ENCODE data around the gene MCC. TPM values are rescaled to one million over a fixed set of nuclear protein-coding genes. Genes with fewer than 3 reads are reported as not detected.
A peak's percentile ranks its signal among the peaks of the same experiment; 100 is the strongest.
"Not testable (repeated sequence)": the region's sequence is repeated elsewhere in the genome, so short reads cannot be mapped to it uniquely, and the experiment has no call there.

Gene MCC
- total RNA-seq, 2 experiments from 2014 or later, result 4.0 to 4.1 TPM

- H3K36me3 Mint-ChIP-seq, result peaks cover 2% of the 10 kb centered on the region
- H3K4me3 Mint-ChIP-seq, result no peak overlapping the region
- CTCF ChIA-PET, result no interaction called here
Measured at GRCh38 chr5:113085880-113086409, 402.3 kb downstream of the MCC start.

DNA sequence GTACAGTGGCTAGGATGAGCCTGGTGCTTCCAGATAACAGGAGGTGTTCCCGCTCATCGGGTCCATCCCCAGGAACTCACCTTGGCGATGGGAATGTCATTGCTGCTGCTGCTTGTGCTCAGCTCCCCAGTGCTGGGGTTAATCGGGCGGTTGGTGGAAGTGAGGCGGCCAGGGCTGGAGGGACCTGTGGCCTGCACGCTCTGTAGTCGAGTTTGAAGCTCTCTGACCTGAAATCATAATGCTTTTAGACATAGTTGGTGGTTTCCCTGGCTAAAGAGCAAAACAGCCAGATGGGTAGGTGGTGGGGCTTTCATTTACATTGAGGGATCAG, 403.2 kb downstream of the MCC start:
- H3K4me1 Mint-ChIP-seq (ENCODE audit: low read depth), result no peaks in the 10 kb centered on the region
- no peaks in the 10 kb centered on the region for H3K9me3 Mint-ChIP-seq
- ChIA-PET POLR2A (no interaction called here), CTCF (no interaction called here)
- intact Hi-C loops (cut with micrococcal nuclease), result no loop called here
- no peak for DNase-seq
- H3K27ac Mint-ChIP-seq, result no peak overlapping the region
- H3K4me3 Mint-ChIP-seq, result no peak overlapping the region
- no peaks in the 10 kb centered on the region for H3K27me3 Mint-ChIP-seq
- peaks cover 2% of the 10 kb centered on the region for H3K36me3 Mint-ChIP-seq

More at GRCh38 chr5:113085880-113086409, 402.3 kb downstream of the MCC start:
- Mint-ChIP-seq H3K27me3 (no peaks in the 10 kb centered on the region), H3K4me1 (ENCODE audit: low read depth) (no peaks in the 10 kb centered on the region), H3K27ac (no peak overlapping the region), H3K9me3 (no peaks in the 10 kb centered on the region)
- intact Hi-C loops (cut with micrococcal nuclease), result no loop called here
- POLR2A ChIA-PET, result no interaction called here
- DNase-seq, result no peak

DNA sequence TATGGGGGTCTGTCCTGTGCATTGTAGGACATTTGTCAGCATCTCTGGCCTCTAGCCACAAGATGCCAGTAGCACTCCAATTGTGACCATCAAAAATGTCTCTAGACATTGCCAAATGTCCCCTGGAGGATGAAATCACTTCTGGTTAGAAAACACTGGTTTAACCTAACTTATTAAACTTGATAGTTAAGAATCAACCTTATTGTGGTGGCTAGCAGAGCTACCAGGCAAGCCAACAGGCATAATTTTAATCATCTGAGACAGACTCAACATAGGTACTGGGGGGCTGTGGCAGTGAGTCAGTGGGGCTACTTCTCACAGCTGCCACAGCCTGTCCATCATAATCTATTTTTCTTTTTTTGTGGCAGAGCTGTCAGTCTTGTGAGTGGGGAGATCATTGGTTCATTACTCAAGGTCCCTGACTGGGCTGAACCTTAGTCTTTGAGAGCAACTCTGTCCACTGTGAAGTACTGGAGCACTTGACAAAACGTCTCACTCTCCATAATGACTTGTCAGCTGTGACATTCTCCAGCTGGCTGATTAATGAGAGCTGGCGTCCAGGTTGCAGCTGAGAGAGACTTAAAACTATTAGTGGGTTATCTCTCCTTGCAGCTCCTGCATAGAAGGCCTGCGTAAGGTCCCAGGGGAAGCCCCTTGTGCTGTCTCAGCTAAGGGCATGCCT, 403.7 kb downstream of the MCC start:
- intact Hi-C loops (cut with micrococcal nuclease), result no loop called here
- no peak for DNase-seq
- H3K4me1 Mint-ChIP-seq (ENCODE audit: low read depth), result no peaks in the 10 kb centered on the region
- H3K4me3 Mint-ChIP-seq, result no peak overlapping the region
- H3K9me3 Mint-ChIP-seq, result no peaks in the 10 kb centered on the region
- H3K36me3 Mint-ChIP-seq, result peaks cover 5% of the 10 kb centered on the region
- CTCF ChIA-PET, result no interaction called here
- H3K27me3 Mint-ChIP-seq, result no peaks in the 10 kb centered on the region
- no peak overlapping the region for H3K27ac Mint-ChIP-seq
- POLR2A ChIA-PET, result interaction anchor here (0.6 kb wide), 1 partner anchor 51 kb away, joined by 3 read pairs; no protein-coding TSS in a partner anchor

GRCh38 chr5:113083481-113083880, 404.8 kb downstream of the MCC start:
- no peak overlapping the region for H3K27ac Mint-ChIP-seq
- CTCF ChIA-PET, result no interaction called here
- intact Hi-C loops (cut with micrococcal nuclease), result no loop called here
- POLR2A ChIA-PET, result no interaction called here
- no peak overlapping the region for H3K4me3 Mint-ChIP-seq
- peaks cover 3% of the 10 kb centered on the region for H3K9me3 Mint-ChIP-seq
- DNase-seq, result no peak
- H3K4me1 Mint-ChIP-seq (ENCODE audit: low read depth), result no peaks in the 10 kb centered on the region
- H3K36me3 Mint-ChIP-seq, result peaks cover 14% of the 10 kb centered on the region
- no peaks in the 10 kb centered on the region for H3K27me3 Mint-ChIP-seq

DNA sequence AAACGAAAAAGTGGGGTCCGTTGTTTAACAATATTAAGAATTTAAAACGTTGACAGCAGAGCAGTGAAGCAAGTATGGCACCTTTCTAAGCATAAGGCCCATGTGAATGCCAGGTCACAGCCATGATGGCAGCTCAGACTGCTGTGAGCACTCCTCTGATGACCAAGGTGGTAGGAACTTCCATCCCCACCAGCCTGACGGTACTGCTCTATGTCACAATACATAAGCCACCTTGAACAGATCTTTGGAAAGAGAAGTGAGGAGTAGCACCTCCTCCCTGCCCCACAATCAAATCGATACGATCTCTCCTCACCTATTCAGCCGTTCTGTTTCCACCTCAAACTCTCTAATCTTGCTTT, 405.7 kb downstream of the MCC start:
- H3K9me3 Mint-ChIP-seq, result peaks cover 3% of the 10 kb centered on the region
- no peak for DNase-seq
- H3K4me3 Mint-ChIP-seq, result no peak overlapping the region
- H3K27me3 Mint-ChIP-seq, result no peaks in the 10 kb centered on the region
- ChIA-PET CTCF (no interaction called here), POLR2A (no interaction called here)
- intact Hi-C loops (cut with micrococcal nuclease), result no loop called here
- H3K36me3 Mint-ChIP-seq, result peaks cover 16% of the 10 kb centered on the region
- no peaks in the 10 kb centered on the region for H3K4me1 Mint-ChIP-seq (ENCODE audit: low read depth)
- no peak overlapping the region for H3K27ac Mint-ChIP-seq

- peaks cover 9% of the 10 kb centered on the region for H3K9me3 Mint-ChIP-seq
- no peak overlapping the region for H3K27ac Mint-ChIP-seq
- no peaks in the 10 kb centered on the region for H3K4me1 Mint-ChIP-seq (ENCODE audit: low read depth)
- DNase-seq, result no peak
- no peaks in the 10 kb centered on the region for H3K27me3 Mint-ChIP-seq
- POLR2A ChIA-PET, result no interaction called here
- intact Hi-C loops (cut with micrococcal nuclease), result no loop called here
- CTCF ChIA-PET, result no interaction called here
- no peak overlapping the region for H3K4me3 Mint-ChIP-seq
- H3K36me3 Mint-ChIP-seq, result peaks cover 21% of the 10 kb centered on the region
Measured at GRCh38 chr5:113081881-113082546, 406.2 kb downstream of the MCC start.

- Mint-ChIP-seq H3K4me3 (no peak overlapping the region), H3K9me3 (peaks cover 9% of the 10 kb centered on the region), H3K27ac (no peak overlapping the region), H3K4me1 (ENCODE audit: low read depth) (no peaks in the 10 kb centered on the region), H3K36me3 (peaks cover 21% of the 10 kb centered on the region), H3K27me3 (no peaks in the 10 kb centered on the region)
- POLR2A ChIA-PET, result no interaction called here
- CTCF ChIA-PET, result no interaction called here
- intact Hi-C loops (cut with micrococcal nuclease), result no loop called here
- no peak for DNase-seq
Measured at GRCh38 chr5:113081091-113081839, 407.0 kb downstream of the MCC start.

GRCh38 chr5:113076649-113077048, 411.6 kb downstream of the MCC start:
- peaks cover 11% of the 10 kb centered on the region for H3K9me3 Mint-ChIP-seq

DNA sequence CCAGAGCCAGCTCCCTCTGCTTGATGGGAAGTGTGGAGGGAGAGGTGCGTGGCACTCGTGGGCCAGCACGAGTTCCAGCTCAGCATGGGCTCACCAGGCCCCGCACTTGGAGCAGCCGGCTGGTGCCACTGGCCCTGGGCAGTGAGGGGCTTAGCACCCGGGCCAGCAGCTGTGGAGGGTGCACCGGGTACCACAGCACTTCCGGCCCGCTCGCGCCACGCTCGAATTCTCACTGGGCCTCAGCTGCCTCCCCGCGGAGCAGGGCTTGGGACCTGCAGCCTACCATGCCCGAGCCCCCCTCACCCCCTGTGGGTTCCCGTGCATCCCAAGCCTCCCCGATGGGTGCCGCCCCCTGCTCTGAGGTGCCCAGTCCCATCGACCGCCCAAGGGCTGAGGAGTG, 413.2 kb downstream of the MCC start:
- Mint-ChIP-seq H3K4me3 (no peak overlapping the region), H3K36me3 (peaks cover 22% of the 10 kb centered on the region), H3K27ac (no peak overlapping the region), H3K9me3 (peaks cover 11% of the 10 kb centered on the region), H3K4me1 (ENCODE audit: low read depth) (peaks cover 11% of the 10 kb centered on the region), H3K27me3 (no peaks in the 10 kb centered on the region)
- ChIA-PET CTCF (no interaction called here), POLR2A (no interaction called here)
- intact Hi-C loops (cut with micrococcal nuclease), result no loop called here
- no peak for DNase-seq

More at GRCh38 chr5:113076649-113077048, 411.6 kb downstream of the MCC start:
- H3K27me3 Mint-ChIP-seq; CTCF ChIA-PET; H3K27ac Mint-ChIP-seq; H3K4me3 Mint-ChIP-seq; DNase-seq; POLR2A ChIA-PET; intact Hi-C loops (cut with micrococcal nuclease): not testable (repeated sequence)
- Mint-ChIP-seq H3K4me1 (ENCODE audit: low read depth) (peaks cover 11% of the 10 kb centered on the region), H3K36me3 (peaks cover 22% of the 10 kb centered on the region)

GRCh38 chr5:113073629-113074034, 414.6 kb downstream of the MCC start:
- H3K27ac Mint-ChIP-seq; H3K27me3 Mint-ChIP-seq; H3K4me3 Mint-ChIP-seq; H3K9me3 Mint-ChIP-seq; POLR2A ChIA-PET; intact Hi-C loops (cut with micrococcal nuclease): not testable (repeated sequence)
- peak; percentile 22 for DNase-seq
- Mint-ChIP-seq H3K4me1 (ENCODE audit: low read depth) (peaks cover 11% of the 10 kb centered on the region), H3K36me3 (peaks cover 12% of the 10 kb centered on the region)
- CTCF ChIA-PET, result interaction anchor here (0.6 to 1.7 kb wide), 6 partner anchors 16 to 257 kb away, joined by 3 to 5 read pairs (median 4); no protein-coding TSS in a partner anchor

- H3K4me1 Mint-ChIP-seq (ENCODE audit: low read depth), result peaks cover 11% of the 10 kb centered on the region
- POLR2A ChIA-PET, result interaction anchor here (1.4 kb wide), 1 partner anchor 8 kb away, joined by 3 read pairs; no protein-coding TSS in a partner anchor
- H3K27ac Mint-ChIP-seq, result no peak overlapping the region
- H3K27me3 Mint-ChIP-seq, result no peaks in the 10 kb centered on the region
- H3K9me3 Mint-ChIP-seq, result peaks cover 2% of the 10 kb centered on the region
- no peak overlapping the region for H3K4me3 Mint-ChIP-seq
- intact Hi-C loops (cut with micrococcal nuclease), result no loop called here
- CTCF ChIA-PET, result interaction anchor here (2.1 kb wide), 1 partner anchor 75 kb away, joined by 5 read pairs; no protein-coding TSS in a partner anchor
- H3K36me3 Mint-ChIP-seq, result peaks cover 5% of the 10 kb centered on the region
- DNase-seq, result no peak
Measured at GRCh38 chr5:113071401-113071800, 416.9 kb downstream of the MCC start.

DNA sequence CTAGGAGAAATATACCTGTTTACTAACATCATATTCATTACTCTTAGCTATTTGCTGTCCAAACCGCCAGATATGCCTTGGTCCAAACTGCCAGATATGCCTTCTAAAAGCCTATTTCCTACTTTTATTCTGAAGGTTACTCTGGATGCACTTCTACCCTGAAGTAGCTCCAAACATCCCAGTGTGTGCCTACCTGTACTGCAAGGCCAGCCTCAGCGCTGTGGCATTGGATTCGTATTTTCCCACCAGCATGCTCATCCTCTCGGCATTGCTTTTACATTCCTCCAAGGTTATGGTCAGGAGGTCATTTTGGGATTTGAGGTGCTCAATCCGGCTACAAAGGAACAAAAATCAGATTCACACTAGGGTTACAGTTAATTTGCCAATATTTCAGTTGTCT, 417.4 kb downstream of the MCC start:
- intact Hi-C loops (cut with micrococcal nuclease), result no loop called here
- no peaks in the 10 kb centered on the region for H3K9me3 Mint-ChIP-seq
- H3K27ac Mint-ChIP-seq, result no peak overlapping the region
- H3K27me3 Mint-ChIP-seq, result no peaks in the 10 kb centered on the region
- no peak overlapping the region for H3K4me3 Mint-ChIP-seq
- POLR2A ChIA-PET, result no interaction called here
- peaks cover 5% of the 10 kb centered on the region for H3K36me3 Mint-ChIP-seq
- peaks cover 11% of the 10 kb centered on the region for H3K4me1 Mint-ChIP-seq (ENCODE audit: low read depth)
- no peak for DNase-seq
- CTCF ChIA-PET, result interaction anchor here (2.1 kb wide), 1 partner anchor 75 kb away, joined by 5 read pairs; no protein-coding TSS in a partner anchor

Data from activated CD4-positive, alpha-beta memory T cell treated with anti-CD3 and anti-CD28 coated beads for 36 hours (primary cell).